Measurements from ENCODE around the gene ZNF792. TPM values are rescaled to one million over a fixed set of nuclear protein-coding genes. Genes with fewer than 3 reads are reported as not detected.
"Not testable (repeated sequence)": the region's sequence is repeated elsewhere in the genome, so short reads cannot be mapped to it uniquely, and the experiment has no call there.

Gene ZNF792
- polyA plus RNA-seq, 2 of the 4 experiments (the other 2 are of a cell fraction) = 2.0 to 3.7 TPM

DNA sequence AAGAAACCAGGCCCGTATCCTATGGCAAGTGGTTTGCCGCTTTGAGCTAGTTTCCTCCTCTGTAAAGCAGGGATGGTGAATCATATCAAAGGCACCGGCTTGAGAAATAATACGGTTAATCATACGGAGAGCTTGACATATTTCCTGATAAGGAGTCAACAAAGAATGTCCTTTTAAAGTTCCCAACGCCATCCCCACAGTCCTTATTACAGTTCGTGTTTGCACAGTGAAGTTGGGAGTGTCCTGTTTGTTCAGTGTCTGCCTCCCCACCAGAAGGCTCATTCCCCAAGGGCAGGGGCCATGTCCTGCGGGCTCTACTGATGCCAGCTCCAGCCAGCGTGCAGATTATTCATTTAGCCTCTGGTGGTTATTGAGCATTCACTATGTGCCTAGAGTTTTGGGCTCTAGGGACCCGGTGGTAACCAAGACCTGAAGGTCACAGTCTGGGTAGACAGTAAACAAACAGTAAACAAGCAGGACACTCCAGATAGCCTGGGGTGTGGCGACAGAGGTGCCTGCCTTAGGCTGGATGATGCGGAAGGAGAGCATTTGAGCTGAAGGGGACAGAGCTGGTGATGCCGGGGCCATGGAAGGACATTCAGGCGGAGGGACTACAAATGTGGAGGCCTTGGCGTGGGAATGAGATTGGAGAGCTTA lies 42.4 kb upstream of the ZNF792 start (continued):
- TF ChIP-seq, protein P1, sequence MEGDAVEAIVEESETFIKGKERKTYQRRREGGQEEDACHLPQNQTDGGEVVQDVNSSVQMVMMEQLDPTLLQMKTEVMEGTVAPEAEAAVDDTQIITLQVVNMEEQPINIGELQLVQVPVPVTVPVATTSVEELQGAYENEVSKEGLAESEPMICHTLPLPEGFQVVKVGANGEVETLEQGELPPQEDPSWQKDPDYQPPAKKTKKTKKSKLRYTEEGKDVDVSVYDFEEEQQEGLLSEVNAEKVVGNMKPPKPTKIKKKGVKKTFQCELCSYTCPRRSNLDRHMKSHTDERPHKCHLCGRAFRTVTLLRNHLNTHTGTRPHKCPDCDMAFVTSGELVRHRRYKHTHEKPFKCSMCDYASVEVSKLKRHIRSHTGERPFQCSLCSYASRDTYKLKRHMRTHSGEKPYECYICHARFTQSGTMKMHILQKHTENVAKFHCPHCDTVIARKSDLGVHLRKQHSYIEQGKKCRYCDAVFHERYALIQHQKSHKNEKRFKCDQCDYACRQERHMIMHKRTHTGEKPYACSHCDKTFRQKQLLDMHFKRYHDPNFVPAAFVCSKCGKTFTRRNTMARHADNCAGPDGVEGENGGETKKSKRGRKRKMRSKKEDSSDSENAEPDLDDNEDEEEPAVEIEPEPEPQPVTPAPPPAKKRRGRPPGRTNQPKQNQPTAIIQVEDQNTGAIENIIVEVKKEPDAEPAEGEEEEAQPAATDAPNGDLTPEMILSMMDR (IDR thresholded peaks at IDR 0.05) = peak; percentile 24; the same call in 2 of the 3 replicates

DNA sequence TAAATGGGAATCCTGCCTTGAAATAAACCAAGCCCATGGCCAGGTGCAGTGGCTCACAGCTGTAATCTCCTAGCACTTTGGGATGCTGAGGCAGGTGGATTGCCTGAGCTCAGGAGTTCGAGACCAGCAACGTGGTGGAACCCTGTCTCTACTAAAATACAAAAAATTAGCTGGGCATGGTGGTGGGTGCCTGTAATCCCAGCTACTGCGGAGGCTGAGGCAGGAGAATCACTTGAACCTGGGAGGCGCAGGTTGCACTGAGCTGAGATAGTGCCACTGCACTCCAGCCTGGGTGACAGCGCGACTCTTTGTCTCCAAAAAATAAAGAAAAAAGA lies 41.9 kb upstream of the ZNF792 start:
- ChIA-PET CTCF (interaction anchor here (0.8 to 61.4 kb wide), 12 partner anchors 6 to 138 kb away, joined by 3 to 1860 read pairs (median 5); partner anchors contain the start of genes FXYD7, GRAMD1A, SCN1B and ZNF792), POLR2A (interaction anchor here (0.6 to 3.7 kb wide), 16 partner anchors 9 to 635 kb away, joined by 3 to 45 read pairs (median 6); partner anchors contain the start of genes SCN1B, ZNF181, ZNF30 and ZNF302)
- FAIRE-seq (peak; percentile 36), ATAC-seq (peak in 1 of 2 experiments; percentile 1; a peak in 3 of 6 replicates)
- Histone ChIP-seq H3K27ac (peak overlapping the region; percentile 93 to 94), H3K4me3 (peak overlapping the region; percentile 13; the same call in 2 of the 3 replicates), H3K4me2 (peak overlapping the region; percentile 76), H3K4me1 (peaks cover 78% of the 10 kb centered on the region)
- H3K9me3 ChIP-seq; DNase-seq (ENCODE audit: low read depth in 1 of 2, low spot score in 1 of 2): not testable (repeated sequence)
- TF ChIP-seq TFCP2L1 (CRISPR knock-in tag; IDR thresholded peaks at IDR 0.05) = peak; percentile 4; the same call in 1 of the 2 replicates
- TF ChIP-seq HOXA7 (CRISPR knock-in tag; IDR thresholded peaks at IDR 0.05) = peak; percentile 41; the same call in 1 of the 2 replicates
- 0 out of 2 replicates have a peak, but pooled peaks have one; percentile 25 for TF ChIP-seq HDAC2 (IDR thresholded peaks at IDR 0.05)
- TF ChIP-seq HEYL (CRISPR knock-in tag; IDR thresholded peaks at IDR 0.05) = peak; percentile 57; the same call in 1 of the 2 replicates
- TF ChIP-seq, protein P2, sequence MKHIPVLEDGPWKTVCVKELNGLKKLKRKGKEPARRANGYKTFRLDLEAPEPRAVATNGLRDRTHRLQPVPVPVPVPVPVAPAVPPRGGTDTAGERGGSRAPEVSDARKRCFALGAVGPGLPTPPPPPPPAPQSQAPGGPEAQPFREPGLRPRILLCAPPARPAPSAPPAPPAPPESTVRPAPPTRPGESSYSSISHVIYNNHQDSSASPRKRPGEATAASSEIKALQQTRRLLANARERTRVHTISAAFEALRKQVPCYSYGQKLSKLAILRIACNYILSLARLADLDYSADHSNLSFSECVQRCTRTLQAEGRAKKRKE (CRISPR knock-in tag; IDR thresholded peaks at IDR 0.05; ENCODE audit: low read depth) = 0 out of 2 replicates have a peak, but pooled peaks have one; percentile 47
- 5% methylated on average over 6 of the region's 6 CpGs for WGBS (ENCODE audit: missing lambda C conversion rate)

DNA sequence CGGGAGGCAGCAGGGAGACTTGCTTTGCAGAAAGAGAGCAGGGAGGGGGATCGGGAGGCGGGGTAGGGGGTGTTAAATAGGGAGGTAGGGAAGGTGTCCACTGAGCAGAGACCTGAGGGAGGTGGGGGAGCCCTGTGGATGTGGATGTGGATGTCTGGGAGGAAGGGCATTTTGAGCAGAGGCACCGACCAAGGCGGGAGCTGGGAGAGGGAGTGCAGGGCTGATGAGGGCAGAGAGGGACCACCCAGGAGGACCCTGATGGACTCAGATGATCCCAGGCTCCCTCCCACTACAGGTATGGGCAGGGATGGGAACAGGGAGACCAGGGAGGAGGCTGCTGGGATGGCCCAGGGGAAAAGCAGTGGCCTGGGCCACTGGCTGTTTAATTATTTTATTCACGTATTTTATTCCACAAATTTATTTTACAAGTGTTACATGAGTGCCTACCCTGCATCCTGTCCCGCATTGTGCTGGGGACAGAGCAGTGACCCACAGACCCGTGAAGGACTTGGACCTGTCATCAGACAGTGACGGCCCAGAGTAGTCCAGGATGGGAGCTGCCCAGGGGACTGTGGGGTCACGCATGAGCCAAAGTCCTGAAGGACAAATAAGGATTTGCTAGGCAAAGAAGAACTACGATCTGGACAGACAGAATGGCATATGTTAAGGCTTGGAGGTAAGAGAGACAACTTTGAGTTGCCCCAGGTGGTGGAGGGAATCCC lies 41.4 kb upstream of the ZNF792 start:
- CTCF ChIA-PET = interaction anchor here (0.8 to 61.4 kb wide), 11 partner anchors 7 to 138 kb away, joined by 3 to 1860 read pairs (median 5); partner anchors contain the start of genes FXYD7, GRAMD1A, SCN1B and ZNF792
- ATAC-seq = no peak
- H3K9me3 ChIP-seq = no peaks in the 10 kb centered on the region
- H3K4me3 ChIP-seq = peak overlapping the region; percentile 13; the same call in 2 of the 3 replicates
- peak overlapping the region; percentile 93 to 94 for H3K27ac ChIP-seq
- H3K4me2 ChIP-seq = peak overlapping the region; percentile 76
- TF ChIP-seq NPAS2 (CRISPR knock-in tag; IDR thresholded peaks at IDR 0.05; ENCODE audit: borderline replicate concordance) (no peak), HDAC2 (IDR thresholded peaks at IDR 0.05) (no peak), HOXA7 (CRISPR knock-in tag; IDR thresholded peaks at IDR 0.05) (0 out of 2 replicates have a peak, but pooled peaks have one; percentile 39)
- TF ChIP-seq, protein P3, sequence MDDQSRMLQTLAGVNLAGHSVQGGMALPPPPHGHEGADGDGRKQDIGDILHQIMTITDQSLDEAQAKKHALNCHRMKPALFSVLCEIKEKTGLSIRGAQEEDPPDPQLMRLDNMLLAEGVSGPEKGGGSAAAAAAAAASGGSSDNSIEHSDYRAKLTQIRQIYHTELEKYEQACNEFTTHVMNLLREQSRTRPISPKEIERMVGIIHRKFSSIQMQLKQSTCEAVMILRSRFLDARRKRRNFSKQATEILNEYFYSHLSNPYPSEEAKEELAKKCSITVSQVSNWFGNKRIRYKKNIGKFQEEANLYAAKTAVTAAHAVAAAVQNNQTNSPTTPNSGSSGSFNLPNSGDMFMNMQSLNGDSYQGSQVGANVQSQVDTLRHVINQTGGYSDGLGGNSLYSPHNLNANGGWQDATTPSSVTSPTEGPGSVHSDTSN (IDR thresholded peaks at IDR 0.05) = 0 out of 2 replicates have a peak, but pooled peaks have one; percentile 9
- no peak for DNase-seq (ENCODE audit: low read depth in 1 of 2, low spot score in 1 of 2)
- WGBS (ENCODE audit: missing lambda C conversion rate) = 58% methylated on average over 8 of the region's 11 CpGs
- peaks cover 78% of the 10 kb centered on the region for H3K4me1 ChIP-seq
- POLR2A ChIA-PET = interaction anchor here (0.9 to 3.7 kb wide), 13 partner anchors 8 to 272 kb away, joined by 3 to 45 read pairs (median 6); partner anchors contain the start of genes SCN1B, ZNF181 and ZNF30
- FAIRE-seq = peak; percentile 18

DNA sequence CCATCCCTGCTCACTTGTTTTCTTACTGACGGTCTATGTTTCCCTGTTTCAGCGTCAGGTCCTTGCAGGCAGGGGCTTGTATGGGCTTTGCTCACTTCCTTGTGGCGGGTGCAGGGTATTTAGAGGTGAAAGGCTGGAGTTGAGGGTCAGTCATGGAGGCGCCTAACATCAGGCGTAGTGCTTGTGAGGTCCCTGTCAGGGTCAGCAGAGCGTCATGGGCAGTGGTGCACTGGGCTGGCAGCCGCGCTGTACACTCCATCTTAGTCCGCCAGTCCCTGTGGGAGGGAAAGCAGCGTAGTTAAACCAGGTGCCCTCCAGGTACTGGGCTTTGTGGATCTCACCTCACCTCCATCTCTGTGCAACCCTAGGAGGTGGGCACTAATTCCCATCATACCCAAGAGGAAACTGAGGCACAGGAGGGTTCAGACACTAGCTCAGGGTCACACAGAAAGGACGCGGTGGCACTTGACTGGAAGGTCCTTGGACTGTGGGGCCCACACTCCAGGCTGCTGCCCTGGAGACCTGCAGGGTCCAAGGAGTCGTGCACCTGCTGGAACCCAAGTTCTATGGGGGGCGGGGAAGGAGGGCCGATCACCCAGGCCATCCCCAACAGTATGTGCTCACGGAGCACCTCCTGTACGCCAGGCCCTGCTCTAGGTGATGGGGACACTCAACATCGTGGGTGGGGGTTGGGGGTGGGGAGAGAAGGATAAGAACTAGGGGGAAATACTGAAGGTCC lies 40.7 kb upstream of the ZNF792 start:
- H3K4me3 ChIP-seq = peak overlapping the region; percentile 13; the same call in 1 of the 3 replicates
- FAIRE-seq (no peak), ATAC-seq (no peak), DNase-seq (ENCODE audit: low read depth in 1 of 2, low spot score in 1 of 2) (no peak)
- H3K9me3 ChIP-seq = no peaks in the 10 kb centered on the region
- H3K4me1 ChIP-seq = peaks cover 78% of the 10 kb centered on the region
- WGBS (ENCODE audit: missing lambda C conversion rate) = 92% methylated on average over 14 of the region's 18 CpGs
- TF ChIP-seq JUN (IDR thresholded peaks at IDR 0.05) (0 out of 5 replicates have a peak, but pooled peaks of 1 of the 2 experiments have one; percentile 7), HOXA7 (CRISPR knock-in tag; IDR thresholded peaks at IDR 0.05) (no peak), RAD21 (conservative IDR thresholded peaks at IDR 0.05 in 1 of 2, IDR thresholded peaks at IDR 0.05 in 1 of 2) (no peak)
- TF ChIP-seq, protein P1 (IDR thresholded peaks at IDR 0.05) = no peak
- peak overlapping the region; percentile 76 for H3K4me2 ChIP-seq
- POLR2A ChIA-PET = interaction anchor here (0.9 kb wide), 1 partner anchor 41 kb away, joined by 3 read pairs; no protein-coding TSS in a partner anchor
- peak overlapping the region; percentile 93 to 94 for H3K27ac ChIP-seq
- CTCF ChIA-PET = interaction anchor here (2.1 to 61.4 kb wide), 4 partner anchors 7 to 40 kb away, joined by 10 to 1860 read pairs (median 939); partner anchors contain the start of genes GRAMD1A, SCN1B and ZNF792
